ENCODE measurements around the gene SARDH.

The SARDH gene

GRCh38 chr9:133638711-133639110, 99.4 kb downstream of the SARDH start:
- DNase-seq (ENCODE audit: low read depth), result no peak
- no peak overlapping the region for H3K4me3 ChIP-seq (ENCODE audit: low read depth, low read length)
- no peak for TF ChIP-seq POLR2A (IDR thresholded peaks at IDR 0.05; ENCODE audit: extremely low read depth, insufficient read length)
- TF ChIP-seq MYC (IDR thresholded peaks at IDR 0.05; ENCODE audit: low read depth, low read length), result no peak
- TF ChIP-seq, protein P1, sequence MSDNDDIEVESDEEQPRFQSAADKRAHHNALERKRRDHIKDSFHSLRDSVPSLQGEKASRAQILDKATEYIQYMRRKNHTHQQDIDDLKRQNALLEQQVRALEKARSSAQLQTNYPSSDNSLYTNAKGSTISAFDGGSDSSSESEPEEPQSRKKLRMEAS (IDR thresholded peaks at IDR 0.05; ENCODE audit: low read depth, low read length), result no peak
- TF ChIP-seq CTCF (IDR thresholded peaks at IDR 0.05; ENCODE audit: low read depth, low read length), result no peak

DNA sequence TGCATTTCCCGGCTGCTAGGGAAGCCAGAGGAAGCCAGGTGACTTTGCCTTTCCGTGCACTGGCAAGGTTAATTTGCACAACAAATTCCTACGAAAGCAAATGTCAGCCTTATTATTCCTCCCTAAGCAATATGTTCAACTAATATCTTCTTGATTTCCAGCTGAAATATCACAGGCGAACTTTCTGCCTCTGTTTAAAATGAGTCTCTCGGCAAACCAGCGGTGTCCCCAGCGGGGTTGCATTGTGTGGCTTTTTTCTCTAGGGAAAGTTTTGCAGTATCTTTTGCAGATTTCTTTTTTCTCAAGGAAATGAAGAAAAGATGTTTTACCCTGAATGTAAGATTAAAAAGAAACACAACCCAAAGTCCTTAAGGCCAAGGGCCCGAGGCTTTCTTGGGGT, 100.1 kb downstream of the SARDH start:
- DNase-seq (ENCODE audit: low read depth), result no peak
- H3K4me3 ChIP-seq (ENCODE audit: low read depth, low read length), result no peak overlapping the region
- TF ChIP-seq CTCF (IDR thresholded peaks at IDR 0.05; ENCODE audit: low read depth, low read length), result no peak
- TF ChIP-seq POLR2A (IDR thresholded peaks at IDR 0.05; ENCODE audit: extremely low read depth, insufficient read length), result no peak
- TF ChIP-seq, protein P1 (IDR thresholded peaks at IDR 0.05; ENCODE audit: low read depth, low read length), result no peak
- TF ChIP-seq MYC (IDR thresholded peaks at IDR 0.05; ENCODE audit: low read depth, low read length), result no peak

- H3K4me3 ChIP-seq (ENCODE audit: low read depth, low read length), result no peak overlapping the region
- TF ChIP-seq, protein P1 (IDR thresholded peaks at IDR 0.05; ENCODE audit: low read depth, low read length), result no peak
- no peak for TF ChIP-seq MYC (IDR thresholded peaks at IDR 0.05; ENCODE audit: low read depth, low read length)
- TF ChIP-seq CTCF (IDR thresholded peaks at IDR 0.05; ENCODE audit: low read depth, low read length), result no peak
- TF ChIP-seq POLR2A (IDR thresholded peaks at IDR 0.05; ENCODE audit: extremely low read depth, insufficient read length), result no peak
Observed at GRCh38 chr9:133637451-133638055, 100.6 kb downstream of the SARDH start.

DNA sequence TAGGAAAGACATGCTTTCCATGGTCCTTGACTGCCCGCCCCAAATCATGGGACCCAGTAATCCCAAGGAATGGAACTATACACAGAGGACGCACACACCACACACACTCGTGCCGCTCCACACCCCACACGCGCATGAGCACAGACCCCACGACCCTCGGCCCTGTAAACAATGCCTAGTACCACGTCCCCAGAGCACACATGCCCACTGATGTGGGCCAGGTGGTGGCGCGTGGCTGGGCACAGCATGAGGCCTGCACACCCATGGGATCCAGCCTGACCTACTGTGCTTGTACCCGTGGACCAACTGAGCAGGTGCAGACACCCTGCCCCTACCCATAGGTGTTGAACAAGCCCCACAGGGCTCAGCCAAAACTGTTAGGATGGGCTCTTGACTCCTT, 101.2 kb downstream of the SARDH start:
- H3K4me3 ChIP-seq (ENCODE audit: low read depth, low read length), result no peak overlapping the region
- TF ChIP-seq POLR2A (IDR thresholded peaks at IDR 0.05; ENCODE audit: extremely low read depth, insufficient read length), result no peak
- TF ChIP-seq, protein P1 (IDR thresholded peaks at IDR 0.05; ENCODE audit: low read depth, low read length), result no peak
- no peak for TF ChIP-seq CTCF (IDR thresholded peaks at IDR 0.05; ENCODE audit: low read depth, low read length)
- no peak for TF ChIP-seq MYC (IDR thresholded peaks at IDR 0.05; ENCODE audit: low read depth, low read length)

More at GRCh38 chr9:133637451-133638055, 100.6 kb downstream of the SARDH start:
- no peak for DNase-seq (ENCODE audit: low read depth)

DNA sequence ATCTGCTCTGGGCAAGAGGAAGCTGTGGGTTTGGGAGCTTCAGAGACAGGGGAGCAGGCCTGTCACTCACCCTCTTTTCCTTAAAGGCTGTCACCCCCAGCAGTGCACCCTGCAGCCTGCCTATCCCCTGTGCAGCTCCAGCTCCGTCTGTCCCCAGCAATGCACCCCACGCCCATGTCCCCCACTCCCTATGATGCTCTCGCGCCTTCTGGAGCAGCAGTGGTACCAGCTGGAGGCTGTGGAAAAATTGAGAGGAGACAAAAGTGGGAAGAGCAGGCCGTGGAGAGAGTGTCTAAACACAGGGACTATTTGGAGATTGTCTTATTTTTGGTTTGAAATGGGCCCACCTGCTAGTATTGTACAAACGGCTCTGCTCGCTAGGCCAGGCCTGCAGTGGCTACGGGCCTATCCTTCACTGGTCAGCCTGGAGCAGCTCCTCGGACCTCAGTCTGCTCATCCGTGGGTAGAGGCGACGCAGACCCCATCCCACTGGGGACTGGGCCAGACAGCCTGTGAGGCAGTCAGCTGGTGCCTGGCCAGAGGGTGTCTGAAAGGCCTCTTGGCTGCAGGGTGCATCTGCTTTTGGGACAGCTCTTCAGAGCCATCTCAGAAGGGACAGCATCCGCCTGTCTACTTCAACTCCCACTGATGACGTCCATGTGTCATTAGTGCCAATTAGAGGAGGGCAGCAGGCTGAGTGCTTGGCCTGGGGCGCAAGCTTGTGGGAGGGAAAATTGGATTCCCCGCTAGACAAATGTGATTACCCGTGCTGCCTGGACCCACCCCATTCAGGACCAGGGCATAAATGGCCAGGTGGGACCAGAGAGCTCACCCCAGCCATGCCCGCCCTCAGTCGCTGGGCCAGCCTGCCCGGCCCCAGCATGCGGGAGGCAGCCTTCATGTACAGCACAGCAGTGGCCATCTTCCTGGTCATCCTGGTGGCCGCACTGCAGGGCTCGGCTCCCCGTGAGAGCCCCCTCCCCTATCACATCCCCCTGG, 102.3 kb downstream of the SARDH start, which contains the start of gene DBH:
Gene DBH, plus strand, starts transcription at position 831 of the 999 bp plus-strand sequence. Its CDS starts 9 bp downstream, at position 840.
- H3K4me3 ChIP-seq (ENCODE audit: low read depth, low read length), result no peak within 1 kb of the TSS
- no peak for DNase-seq (ENCODE audit: low read depth)
- TF ChIP-seq CTCF (IDR thresholded peaks at IDR 0.05; ENCODE audit: low read depth, low read length) (no peak), POLR2A (IDR thresholded peaks at IDR 0.05; ENCODE audit: extremely low read depth, insufficient read length) (no peak), MYC (IDR thresholded peaks at IDR 0.05; ENCODE audit: low read depth, low read length) (no peak)
- TF ChIP-seq, protein P1 (IDR thresholded peaks at IDR 0.05; ENCODE audit: low read depth, low read length), result no peak

More for the DNA sequence above, 101.2 kb downstream of the SARDH start:
- no peak for DNase-seq (ENCODE audit: low read depth)

All from NB4 (cell line).